Activated naive CD8-positive, alpha-beta T cell treated with anti-CD3 and anti-CD28 coated beads, Interleukin-2, amount 10 ng/mL, durations not matched to agents 7 days and 5 days (primary cell): ENCODE measurements around the gene NFASC. TPM values are rescaled to one million over a fixed set of nuclear protein-coding genes. Genes with fewer than 3 reads are reported as not detected.

ENCODE experiments used
- ATAC-seq: fragments of 150-1000 bp; cut with Tn5 transposase; one replicate; pipeline ENCODE4 v1.10.0; 2021; ENCODE audit warnings: low read depth, moderate library complexity
- POLR2A ChIA-PET: fragments of 350-600 bp; sonication (Branson Sonifier 250); formaldehyde crosslinking; loops from one replicate; lab custom pipeline; 2021; ENCODE audit warnings: antibody characterized with exemption; lab: Charles Lee
- DNase-seq: peaks from one replicate; pipeline ENCODE4 v3.0.0; 2021
- H3K27ac Mint-ChIP-seq: one replicate; pipeline ENCODE4 v1.8.0; 2022; ENCODE audit warnings: mild to moderate bottlenecking, mixed read lengths
- H3K27me3 Mint-ChIP-seq: one replicate; pipeline ENCODE4 v1.8.0; 2022; ENCODE audit warnings: mild to moderate bottlenecking, moderate library complexity, mixed read lengths
- H3K36me3 Mint-ChIP-seq: one replicate; pipeline ENCODE4 v1.8.0; 2021; ENCODE audit warnings: mild to moderate bottlenecking, mixed read lengths
- H3K4me1 Mint-ChIP-seq: one replicate; pipeline ENCODE4 v1.8.0; 2021; ENCODE audit warnings: mixed read lengths
- H3K4me3 Mint-ChIP-seq: one replicate; pipeline ENCODE4 v1.8.0; 2022; ENCODE audit warnings: mild to moderate bottlenecking, moderate library complexity, mixed read lengths
- H3K9me3 Mint-ChIP-seq: one replicate; pipeline ENCODE4 v1.8.0; 2021; ENCODE audit warnings: mixed read lengths
- total RNA-seq, 2 experiments: library from RNA; stranded (reverse); gene quantifications; one replicate each; pipeline ENCODE4 v1.2.3, GENCODE V29; 2021

NFASC gene
- total RNA-seq, 2 experiments from 2014 or later: 0.14 to 0.31 TPM

- ATAC-seq (peak; percentile 67), DNase-seq (no peak)
- H3K9me3 Mint-ChIP-seq: no peaks in the 10 kb centered on the region
- POLR2A ChIA-PET: no interaction called here
- H3K4me1 Mint-ChIP-seq: peaks cover 22% of the 10 kb centered on the region
- H3K27ac Mint-ChIP-seq: no peak overlapping the region
- no peaks in the 10 kb centered on the region for H3K36me3 Mint-ChIP-seq
- H3K4me3 Mint-ChIP-seq: no peak overlapping the region
- H3K27me3 Mint-ChIP-seq: peaks cover 19% of the 10 kb centered on the region
Measured at GRCh38 chr1:204971517-204972336, 101.1 kb downstream of the NFASC start.

DNA sequence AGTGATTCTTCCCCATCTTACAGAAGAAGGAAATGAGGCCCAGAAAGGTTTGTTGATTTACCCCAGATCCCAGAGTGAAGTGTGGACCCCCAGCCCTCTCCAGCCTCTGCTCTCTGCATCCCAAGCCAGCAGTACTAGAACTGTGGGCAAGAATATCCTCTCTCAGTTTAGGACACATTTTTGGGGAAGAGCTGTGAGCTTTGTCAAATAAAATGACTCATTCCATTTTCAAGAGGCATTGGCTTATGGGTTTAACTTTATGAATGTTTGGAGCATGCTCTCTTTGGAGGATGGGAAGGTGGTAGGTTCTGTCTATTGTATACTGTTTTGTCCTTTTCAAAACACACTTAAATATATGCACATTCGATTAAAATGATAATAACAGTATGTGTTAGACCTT is 101.8 kb downstream of the NFASC start:
- H3K9me3 Mint-ChIP-seq: no peaks in the 10 kb centered on the region

DNA sequence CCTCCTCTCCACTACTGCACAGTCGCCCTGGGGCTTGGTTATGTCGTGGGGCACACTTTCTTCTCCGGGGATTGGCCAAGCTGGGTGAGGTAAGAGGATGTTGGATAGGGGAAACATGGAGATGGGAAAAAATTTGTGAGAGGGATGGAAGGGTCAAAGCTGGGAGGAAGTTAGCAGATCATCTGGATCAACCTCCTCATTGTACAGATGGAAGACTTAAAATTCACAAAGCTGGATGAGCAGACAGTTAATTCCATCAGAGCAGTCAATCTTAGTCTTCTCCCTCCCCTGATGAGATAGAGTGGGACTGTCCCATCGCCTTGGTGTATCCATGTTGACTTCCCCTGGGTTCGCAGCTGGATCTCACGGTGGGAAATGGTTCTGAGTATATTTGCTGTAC is 102.8 kb downstream of the NFASC start:
- Mint-ChIP-seq H3K9me3 (no peaks in the 10 kb centered on the region), H3K27me3 (peaks cover 18% of the 10 kb centered on the region), H3K36me3 (no peaks in the 10 kb centered on the region), H3K27ac (no peak overlapping the region), H3K4me1 (peaks cover 22% of the 10 kb centered on the region), H3K4me3 (no peak overlapping the region)
- DNase-seq (no peak), ATAC-seq (no peak)
- POLR2A ChIA-PET: no interaction called here

More for the DNA sequence above, 101.8 kb downstream of the NFASC start:
- ATAC-seq (no peak), DNase-seq (no peak)
- H3K36me3 Mint-ChIP-seq: no peaks in the 10 kb centered on the region
- POLR2A ChIA-PET: no interaction called here
- peaks cover 16% of the 10 kb centered on the region for H3K27me3 Mint-ChIP-seq
- H3K27ac Mint-ChIP-seq: no peak overlapping the region
- no peak overlapping the region for H3K4me3 Mint-ChIP-seq
- peaks cover 22% of the 10 kb centered on the region for H3K4me1 Mint-ChIP-seq

GRCh38 chr1:204974327-204974726 is 103.7 kb downstream of the NFASC start:
- no peak for DNase-seq
- Mint-ChIP-seq H3K27me3 (peaks cover 20% of the 10 kb centered on the region), H3K27ac (no peak overlapping the region), H3K9me3 (no peaks in the 10 kb centered on the region), H3K36me3 (no peaks in the 10 kb centered on the region), H3K4me3 (no peak overlapping the region), H3K4me1 (peaks cover 22% of the 10 kb centered on the region)
- POLR2A ChIA-PET: interaction anchor here (0.6 kb wide), 1 partner anchor 48 kb away, joined by 3 read pairs; no protein-coding TSS in a partner anchor
- ATAC-seq: no peak

DNA sequence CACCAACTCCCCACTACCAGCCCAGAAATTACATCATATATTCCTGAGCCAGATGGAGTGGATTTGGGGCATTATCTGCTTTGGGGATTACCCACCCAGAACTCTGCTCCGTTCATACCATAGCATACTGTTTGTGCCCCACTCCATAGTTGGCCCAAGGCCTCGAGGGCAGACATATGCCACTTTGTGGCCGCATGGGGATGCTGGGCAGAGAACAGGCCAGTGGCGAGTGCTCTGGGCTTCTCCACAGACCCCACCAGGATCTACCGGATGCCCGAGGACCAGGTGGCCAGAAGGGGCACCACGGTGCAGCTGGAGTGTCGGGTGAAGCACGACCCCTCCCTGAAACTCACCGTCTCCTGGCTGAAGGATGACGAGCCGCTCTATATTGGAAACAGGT is 104.4 kb downstream of the NFASC start:
- POLR2A ChIA-PET: no interaction called here
- H3K4me1 Mint-ChIP-seq: peaks cover 22% of the 10 kb centered on the region
- peaks cover 22% of the 10 kb centered on the region for H3K27me3 Mint-ChIP-seq
- no peak overlapping the region for H3K4me3 Mint-ChIP-seq
- no peak overlapping the region for H3K27ac Mint-ChIP-seq
- ATAC-seq (no peak), DNase-seq (no peak)
- no peaks in the 10 kb centered on the region for H3K36me3 Mint-ChIP-seq
- no peaks in the 10 kb centered on the region for H3K9me3 Mint-ChIP-seq

- Mint-ChIP-seq H3K36me3 (no peaks in the 10 kb centered on the region), H3K9me3 (no peaks in the 10 kb centered on the region), H3K4me3 (no peak overlapping the region), H3K27ac (no peak overlapping the region), H3K27me3 (peaks cover 22% of the 10 kb centered on the region), H3K4me1 (peaks cover 22% of the 10 kb centered on the region)
- ATAC-seq (peak; percentile 65), DNase-seq (no peak)
- POLR2A ChIA-PET: no interaction called here
Measured at GRCh38 chr1:204975568-204976235, 105.0 kb downstream of the NFASC start.

DNA sequence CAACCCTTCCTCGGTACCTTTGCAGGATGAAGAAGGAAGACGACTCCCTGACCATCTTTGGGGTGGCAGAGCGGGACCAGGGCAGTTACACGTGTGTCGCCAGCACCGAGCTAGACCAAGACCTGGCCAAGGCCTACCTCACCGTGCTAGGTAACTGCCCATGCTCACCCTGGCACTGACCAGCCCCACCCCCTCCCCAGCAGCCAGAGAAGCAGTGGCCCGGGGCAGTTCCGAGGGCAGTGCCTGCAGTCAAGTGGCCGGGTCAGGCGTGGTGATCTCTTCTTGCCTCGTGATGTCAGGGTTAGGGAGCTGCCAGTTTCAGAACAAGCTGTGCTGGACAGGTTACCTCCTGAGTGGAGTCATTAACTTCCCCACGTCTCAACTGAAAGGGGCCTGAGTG is 106.0 kb downstream of the NFASC start:
- POLR2A ChIA-PET: no interaction called here
- H3K9me3 Mint-ChIP-seq: no peaks in the 10 kb centered on the region
- DNase-seq: no peak
- no peak overlapping the region for H3K4me3 Mint-ChIP-seq
- no peak overlapping the region for H3K27ac Mint-ChIP-seq
- no peaks in the 10 kb centered on the region for H3K36me3 Mint-ChIP-seq
- H3K27me3 Mint-ChIP-seq: peaks cover 18% of the 10 kb centered on the region
- ATAC-seq: no peak
- H3K4me1 Mint-ChIP-seq: peaks cover 14% of the 10 kb centered on the region

GRCh38 chr1:204977318-204977717 is 106.7 kb downstream of the NFASC start:
- POLR2A ChIA-PET: no interaction called here
- DNase-seq (no peak), ATAC-seq (no peak)
- Mint-ChIP-seq H3K4me3 (no peak overlapping the region), H3K27me3 (peaks cover 15% of the 10 kb centered on the region), H3K9me3 (no peaks in the 10 kb centered on the region), H3K36me3 (no peaks in the 10 kb centered on the region), H3K4me1 (peaks cover 7% of the 10 kb centered on the region), H3K27ac (no peak overlapping the region)

- Mint-ChIP-seq H3K27me3 (peaks cover 13% of the 10 kb centered on the region), H3K4me1 (peaks cover 9% of the 10 kb centered on the region), H3K27ac (no peak overlapping the region), H3K9me3 (no peaks in the 10 kb centered on the region), H3K4me3 (no peak overlapping the region), H3K36me3 (no peaks in the 10 kb centered on the region)
- POLR2A ChIA-PET: no interaction called here
- DNase-seq (no peak), ATAC-seq (no peak)
Measured at GRCh38 chr1:204978782-204979181, 108.1 kb downstream of the NFASC start.

- POLR2A ChIA-PET: no interaction called here
- no peak for DNase-seq
- no peak overlapping the region for H3K4me3 Mint-ChIP-seq
- peaks cover 9% of the 10 kb centered on the region for H3K4me1 Mint-ChIP-seq
- no peaks in the 10 kb centered on the region for H3K36me3 Mint-ChIP-seq
- ATAC-seq: no peak
- peaks cover 12% of the 10 kb centered on the region for H3K27me3 Mint-ChIP-seq
- H3K27ac Mint-ChIP-seq: no peak overlapping the region
- H3K9me3 Mint-ChIP-seq: no peaks in the 10 kb centered on the region
Measured at GRCh38 chr1:204979306-204979705, 108.6 kb downstream of the NFASC start.

GRCh38 chr1:204979891-204980649 is 109.4 kb downstream of the NFASC start:
- no peaks in the 10 kb centered on the region for H3K36me3 Mint-ChIP-seq
- no peak overlapping the region for H3K27ac Mint-ChIP-seq
- no peak for ATAC-seq
- POLR2A ChIA-PET: no interaction called here
- H3K9me3 Mint-ChIP-seq: no peaks in the 10 kb centered on the region
- peaks cover 16% of the 10 kb centered on the region for H3K27me3 Mint-ChIP-seq
- peaks cover 9% of the 10 kb centered on the region for H3K4me1 Mint-ChIP-seq
- no peak overlapping the region for H3K4me3 Mint-ChIP-seq
- no peak for DNase-seq

- Mint-ChIP-seq H3K4me3 (no peak overlapping the region), H3K27me3 (peaks cover 17% of the 10 kb centered on the region), H3K27ac (no peak overlapping the region), H3K4me1 (peaks cover 9% of the 10 kb centered on the region), H3K36me3 (no peaks in the 10 kb centered on the region), H3K9me3 (no peaks in the 10 kb centered on the region)
- DNase-seq (no peak), ATAC-seq (no peak)
- POLR2A ChIA-PET: no interaction called here
Measured at GRCh38 chr1:204980840-204981405, 110.3 kb downstream of the NFASC start.

GRCh38 chr1:204983136-204983535 is 112.5 kb downstream of the NFASC start:
- no peaks in the 10 kb centered on the region for H3K9me3 Mint-ChIP-seq
- H3K27ac Mint-ChIP-seq: no peak overlapping the region
- H3K4me3 Mint-ChIP-seq: no peak overlapping the region
- ATAC-seq (no peak), DNase-seq (no peak)
- peaks cover 18% of the 10 kb centered on the region for H3K27me3 Mint-ChIP-seq
- POLR2A ChIA-PET: no interaction called here
- H3K36me3 Mint-ChIP-seq: no peaks in the 10 kb centered on the region
- peaks cover 9% of the 10 kb centered on the region for H3K4me1 Mint-ChIP-seq
